Measurements from ENCODE around the gene KRTAP1-4.
"Not testable (repeated sequence)": the region's sequence is repeated elsewhere in the genome, so short reads cannot be mapped to it uniquely, and the experiment has no call there.

GRCh38 chr17:41055130-41055529 lies 25.1 kb upstream of the KRTAP1-4 start, which contains the start of gene KRTAP2-2:
- not testable (repeated sequence) for TF ChIP-seq EZH2 (IDR thresholded peaks at IDR 0.05; ENCODE audit: insufficient read depth, poor library complexity, severe bottlenecking); EZH2phosphoT487 (IDR thresholded peaks at IDR 0.05; ENCODE audit: insufficient read depth, low read depth)

Data from GM23248 (cell line).